GM12878 (cell line): ENCODE data around the gene ST13. TPM values are rescaled to one million over a fixed set of nuclear protein-coding genes. Genes with fewer than 3 reads are reported as not detected.
"Not testable (repeated sequence)": the region's sequence is repeated elsewhere in the genome, so short reads cannot be mapped to it uniquely, and the experiment has no call there.

ENCODE experiments used
- ATAC-seq: fragments of 200-7000 bp; cut with Tn5 transposase; 3 replicates; pipeline ENCODE4 v1.9.1; 2020; ENCODE audit warnings: mild to moderate bottlenecking, moderate library complexity
- BruUV-seq: library from RNA; stranded (reverse); fragments of 400-500 nt; replicated peaks from 2 replicates; lab custom pipeline; 2021; lab: Mats Ljungman, UMichigan
- CTCF ChIA-PET: fragments of 300-600 bp; sonication (Branson Sonifier 250); formaldehyde crosslinking; extraction: SDS; loops from one replicate; lab custom pipeline; 2021; ENCODE audit warnings: inconsistent platforms; lab: Yijun Ruan, JAX
- POLR2A ChIA-PET: fragments of 350-600 bp; formaldehyde crosslinking; extraction: SDS; loops from one replicate; lab custom pipeline; 2021; ENCODE audit warnings: inconsistent platforms; lab: Charles Lee
- RAD21 ChIA-PET: fragments of 300-600 bp; sonication (Branson Sonifier 250); formaldehyde crosslinking; loops from one replicate; lab custom pipeline; 2023; ENCODE audit warnings: antibody characterized with exemption; ENCODE audit not compliant: unreplicated experiment; lab: Charles Lee
- SMC1A ChIA-PET: fragments of 300-600 bp; sonication (Branson Sonifier 250); formaldehyde crosslinking; loops from one replicate; lab custom pipeline; 2023; ENCODE audit not compliant: unreplicated experiment, uncharacterized antibody; lab: Charles Lee
- DNase-seq: peaks from one replicate; pipeline ENCODE4 v3.0.0-alpha.2; 2011; ENCODE audit warnings: low read depth, low spot score
- FAIRE-seq: peaks from 3 replicates; lab custom pipeline; 2011; peaks lifted over from hg19 to GRCh38; lab: Jason Lieb, UNC
- H2AFZ ChIP-seq: 2 replicates; pipeline ENCODE4 v1.6.0; 2011; ENCODE audit warnings: low read depth, low read length, control low read depth; ENCODE audit not compliant: control insufficient read depth
- H3K27ac ChIP-seq: 2 replicates; pipeline ENCODE4 v1.5.1; 2011; ENCODE audit warnings: control low read depth; ENCODE audit not compliant: control insufficient read depth, insufficient read depth
- H3K27me3 ChIP-seq, 2 experiments: replicated peaks in 1 of 2; 2 replicates each; pipeline versions ENCODE4 v1.6.0 to v1.6.1; 2011; ENCODE audit warnings: low read length in 1 of 2; ENCODE audit not compliant: control insufficient read depth in 2 of 2, insufficient read depth in 2 of 2
- H3K36me3 ChIP-seq, 2 experiments: 2 replicates each; pipeline ENCODE4 v1.5.1; 2011; ENCODE audit warnings: low read length in 1 of 2; ENCODE audit not compliant: control insufficient read depth in 2 of 2, insufficient read depth in 2 of 2
- H3K4me1 ChIP-seq: 2 replicates; pipeline ENCODE4 v1.6.1; 2011; ENCODE audit warnings: mild to moderate bottlenecking, low read length, moderate library complexity, mixed read lengths; ENCODE audit not compliant: control insufficient read depth, insufficient read depth
- H3K4me2 ChIP-seq: 2 replicates; pipeline ENCODE4 v1.6.0; 2011; ENCODE audit warnings: control low read depth; ENCODE audit not compliant: control insufficient read depth, insufficient read depth
- H3K4me3 ChIP-seq: fragments of 200-600 bp; sonication (generic); 2 replicates; pipeline ENCODE4 v1.5.1; 2016
- H3K79me2 ChIP-seq: 2 replicates; pipeline ENCODE4 v1.6.0; 2011; ENCODE audit warnings: low read length; ENCODE audit not compliant: control insufficient read depth, insufficient read depth
- H3K9ac ChIP-seq: 2 replicates; pipeline ENCODE4 v1.8.0; 2011; ENCODE audit warnings: low read length, control low read depth, mixed read lengths; ENCODE audit not compliant: control insufficient read depth, insufficient read depth
- H3K9me3 ChIP-seq: replicated peaks from 3 replicates; pipeline ENCODE4 v1.5.1; 2011; ENCODE audit warnings: mild to moderate bottlenecking, low read length; ENCODE audit not compliant: control insufficient read depth, insufficient read depth
- H4K20me1 ChIP-seq: 2 replicates; pipeline ENCODE4 v1.6.0; 2011; ENCODE audit not compliant: control insufficient read depth, insufficient read depth
- CHD2 ChIP-seq: IDR thresholded peaks from 2 replicates; pipeline ENCODE4 v1.6.1; 2011; ENCODE audit warnings: low read depth, low read length, improper control_type of control experiment, borderline replicate concordance
- CUX1 ChIP-seq: IDR thresholded peaks from 2 replicates; pipeline ENCODE4 v1.6.1; 2012; ENCODE audit warnings: improper control_type of control experiment, low read depth, low read length; ENCODE audit not compliant: insufficient replicate concordance
- HDGF ChIP-seq: fragments of 450-650 bp; IDR thresholded peaks from 2 replicates; pipeline ENCODE4 v1.6.1; 2016; ENCODE audit warnings: antibody characterized with exemption
- MEF2A ChIP-seq: IDR thresholded peaks from 2 replicates; pipeline ENCODE4 v1.6.1; 2011; ENCODE audit warnings: low read depth, mild to moderate bottlenecking, low read length, moderate library complexity; ENCODE audit not compliant: insufficient read depth
- NFYB ChIP-seq: IDR thresholded peaks from 2 replicates; pipeline ENCODE4 v1.6.1; 2011; ENCODE audit warnings: low read depth, mild to moderate bottlenecking, low read length, improper control_type of control experiment, moderate library complexity; ENCODE audit not compliant: insufficient read depth
- PKNOX1 ChIP-seq: fragments of 450-650 bp; IDR thresholded peaks from 2 replicates; pipeline ENCODE4 v1.6.1; 2016; ENCODE audit warnings: mild to moderate bottlenecking
- WGBS: methylation state at CpG from one replicate; pipeline ENCODE4 v1.1.6; 2016; ENCODE audit warnings: low lambda C conversion rate; ENCODE audit not compliant: insufficient replicate concordance, insufficient coverage; ENCODE audit errors: missing lambda C conversion rate; 5-methylcytosine and 5-hydroxymethylcytosine counted together
- in situ Hi-C: fragments of 300-500 bp; cut with MboI; formaldehyde crosslinking; loops from 9 replicates; pipeline ENCODE4 v1.14.3; 2018; ENCODE audit warnings: mixed read lengths
- intact Hi-C: fragments of 100-400 bp; cut with micrococcal nuclease; formaldehyde crosslinking; loops from one replicate; pipeline ENCODE4 v1.14.2; 2022; ENCODE audit not compliant: unreplicated experiment
- polyA plus RNA-seq, 11 experiments: library from polyadenylated mRNA; depleted of rRNA in 4 of 11; unstranded in 6 of 11; stranded (reverse) in 5 of 11; fragments of >200 nt; fragmentation: Nextera tagmentation in 4 of 11; fragmentation: Illumina TruSeq in 1 of 11; extraction: Ambion mirVana in 4 of 11; extraction: Trizol in 1 of 11; gene quantifications; 1 replicate in 1 of 11; 2 replicates in 10 of 11; pipeline versions ENCODE4 v1.2.1 to v1.2.3, GENCODE V29; 2011 to 2016; ENCODE audit warnings: inconsistent platforms in 2 of 11, missing spikeins in 2 of 11, low read depth in 1 of 11
- total RNA-seq, 4 experiments: library from RNA; depleted of rRNA in 3 of 4; stranded (reverse); fragments of >200 nt in 3 of 4; fragmentation: Illumina TruSeq in 1 of 4; extraction: Trizol in 1 of 4; gene quantifications; 2 replicates each; pipeline versions ENCODE4 v1.2.1 to v1.2.3, GENCODE V29; 2013 to 2021

ST13 gene
- total and polyA plus RNA-seq, 10 of the 15 experiments (the other 5 are each of a cell fraction or from before 2014, with no cell fraction given): 52.5 to 286 (median 181) TPM

GRCh38 chr22:40874016-40874415, 17.6 kb upstream of the ST13 start (continued):
- TF ChIP-seq MEF2A (no peak), PKNOX1 (no peak), NFYB (no peak), HDGF (no peak), CHD2 (no peak), CUX1 (no peak)

- H2AFZ ChIP-seq, H3K4me3 ChIP-seq, H3K27me3 ChIP-seq, H3K4me1 ChIP-seq, FAIRE-seq, intact Hi-C loops, ATAC-seq, H3K27ac ChIP-seq, H3K79me2 ChIP-seq, H4K20me1 ChIP-seq, H3K9me3 ChIP-seq, H3K9ac ChIP-seq, BruUV-seq, in situ Hi-C loops, H3K36me3 ChIP-seq, H3K4me2 ChIP-seq, RAD21 ChIA-PET, DNase-seq: not testable (repeated sequence)
- ChIA-PET CTCF (interaction anchor here (1.7 to 2.5 kb wide), 2 partner anchors 31 to 185 kb away, joined by 4 to 13 read pairs; no protein-coding TSS in a partner anchor), POLR2A (interaction anchor here (2.3 kb wide), 1 partner anchor 11 kb away, joined by 7 read pairs; the partner anchor contains the start of genes ST13 and XPNPEP3), SMC1A (interaction anchor here (2.3 kb wide), 1 partner anchor 15 kb away, joined by 8 read pairs; no protein-coding TSS in a partner anchor)
- WGBS: 91% methylated on average over 6 of the region's 6 CpGs
Measured at GRCh38 chr22:40868379-40868778, 11.9 kb upstream of the ST13 start.
